NCI-H446 (cell line): ENCODE measurements around the gene RNASE11.
"Not testable (repeated sequence)": the region's sequence is repeated elsewhere in the genome, so short reads cannot be mapped to it uniquely, and the experiment has no call there.

Source experiments
- DNase-seq, 2 experiments: peaks; one replicate each; lab custom pipeline; 2025; lab: John Stamatoyannopoulos, UW

Gene RNASE11

GRCh38 chr14:20587489-20588154, at the start of gene RNASE11:
Gene RNASE11 (minus strand): TSS chr14:20588001.
- no peak for DNase-seq

DNA sequence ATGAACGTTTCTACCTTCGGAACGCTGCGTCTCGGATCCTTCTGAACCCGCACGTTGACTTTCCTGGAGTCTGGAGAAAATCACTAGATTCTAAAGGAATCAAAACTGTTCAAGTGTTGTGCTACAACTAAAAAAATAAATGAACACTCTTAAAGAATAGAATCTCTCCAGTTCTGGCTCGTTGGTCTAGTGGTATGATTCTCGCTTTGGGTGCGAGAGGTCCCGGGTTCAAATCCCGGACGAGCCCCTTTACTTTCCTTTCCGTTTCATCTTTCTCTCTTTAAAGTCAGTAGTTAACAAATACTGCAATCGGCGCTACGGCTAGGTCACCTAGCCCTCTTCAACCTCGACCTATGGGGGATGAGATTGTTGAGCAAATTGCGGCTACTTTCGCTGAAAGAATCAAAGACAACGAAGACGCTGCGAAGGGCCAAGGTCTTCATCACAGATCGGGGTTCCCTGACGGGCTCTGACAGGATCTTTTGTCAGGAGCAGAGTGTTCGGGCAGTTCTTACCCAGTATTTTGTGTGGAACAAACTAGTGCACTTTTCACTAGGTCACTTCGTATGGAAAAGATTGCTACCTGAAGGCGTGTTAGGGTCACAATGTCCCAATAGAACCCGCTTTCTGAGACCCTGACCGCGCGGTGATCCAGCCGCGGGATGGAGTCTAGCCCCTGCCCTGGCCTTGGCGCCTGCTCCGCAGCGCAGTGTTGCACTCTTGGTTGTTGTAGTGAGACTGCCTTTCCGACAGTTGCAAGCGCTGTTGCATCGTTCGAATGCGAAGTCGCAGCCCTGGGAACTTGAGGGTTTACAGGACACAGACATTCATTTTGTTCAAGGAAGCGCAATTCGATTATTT, 45.3 kb upstream of the RNASE11 start:
- peak; percentile 64 to 81 for DNase-seq

DNA sequence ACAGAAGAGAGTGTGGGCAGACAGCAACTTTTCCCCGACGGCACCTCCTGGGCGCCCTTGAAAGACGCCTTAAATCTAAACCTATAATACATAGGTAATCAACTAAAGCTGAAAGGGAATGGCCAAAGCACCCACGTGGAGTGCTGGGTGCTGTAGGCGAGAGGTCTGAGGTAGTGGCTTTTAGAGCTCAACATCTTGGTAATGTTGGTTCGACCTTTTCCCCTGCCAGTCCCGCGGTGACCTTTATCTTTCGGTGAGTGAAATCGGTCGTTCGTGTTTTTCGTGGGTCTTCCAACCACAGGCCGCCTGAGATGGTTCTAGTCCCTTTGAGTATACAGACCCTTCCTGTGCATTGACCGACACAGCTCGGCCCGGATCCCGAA, 44.6 kb upstream of the RNASE11 start:
- peak in 1 of 2 experiments; percentile 47 for DNase-seq

GRCh38 chr14:20631880-20632389, 44.1 kb upstream of the RNASE11 start:
- DNase-seq: peak in 1 of 2 experiments; percentile 23

DNA sequence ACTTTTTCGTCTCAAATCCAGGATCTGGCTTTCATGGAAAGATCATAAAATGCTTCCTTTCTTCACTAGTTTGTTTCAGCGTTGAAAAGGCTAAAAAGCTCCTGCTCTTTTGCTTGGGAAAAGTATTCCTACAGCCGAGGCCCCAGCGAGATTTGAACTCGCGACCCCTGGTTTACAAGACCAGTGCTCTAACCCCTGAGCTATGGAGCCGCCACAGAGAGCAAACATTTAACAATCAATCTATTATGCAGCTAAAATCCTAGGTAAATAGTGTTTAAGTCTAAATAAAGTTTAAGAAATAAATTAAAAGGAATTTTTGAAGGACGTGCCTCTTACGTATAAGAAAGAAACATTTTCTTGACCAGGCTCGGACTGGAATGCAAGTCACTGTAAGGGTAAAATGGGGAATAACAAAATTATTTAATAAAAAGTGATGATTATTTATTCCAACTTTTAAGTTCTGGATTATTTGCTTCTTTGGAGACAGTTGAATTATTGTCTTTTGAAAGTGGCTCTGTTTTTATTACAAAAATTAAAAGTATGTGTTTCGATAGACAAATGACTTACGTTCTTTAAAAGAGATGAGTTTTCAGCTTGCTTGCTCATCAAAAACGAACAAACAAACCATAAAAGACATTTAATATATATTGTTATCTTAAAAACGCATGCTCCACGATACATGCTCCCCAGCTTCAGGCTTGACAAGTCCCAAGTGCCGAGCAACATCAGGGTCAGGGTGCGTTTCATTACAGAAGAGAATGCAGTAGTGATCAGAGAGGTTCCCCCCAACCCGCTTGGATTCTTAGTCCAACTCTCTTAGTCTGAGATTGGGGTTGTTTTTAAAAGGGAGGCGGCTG, 43.5 kb upstream of the RNASE11 start:
- DNase-seq: peak; percentile 17 to 84

DNA sequence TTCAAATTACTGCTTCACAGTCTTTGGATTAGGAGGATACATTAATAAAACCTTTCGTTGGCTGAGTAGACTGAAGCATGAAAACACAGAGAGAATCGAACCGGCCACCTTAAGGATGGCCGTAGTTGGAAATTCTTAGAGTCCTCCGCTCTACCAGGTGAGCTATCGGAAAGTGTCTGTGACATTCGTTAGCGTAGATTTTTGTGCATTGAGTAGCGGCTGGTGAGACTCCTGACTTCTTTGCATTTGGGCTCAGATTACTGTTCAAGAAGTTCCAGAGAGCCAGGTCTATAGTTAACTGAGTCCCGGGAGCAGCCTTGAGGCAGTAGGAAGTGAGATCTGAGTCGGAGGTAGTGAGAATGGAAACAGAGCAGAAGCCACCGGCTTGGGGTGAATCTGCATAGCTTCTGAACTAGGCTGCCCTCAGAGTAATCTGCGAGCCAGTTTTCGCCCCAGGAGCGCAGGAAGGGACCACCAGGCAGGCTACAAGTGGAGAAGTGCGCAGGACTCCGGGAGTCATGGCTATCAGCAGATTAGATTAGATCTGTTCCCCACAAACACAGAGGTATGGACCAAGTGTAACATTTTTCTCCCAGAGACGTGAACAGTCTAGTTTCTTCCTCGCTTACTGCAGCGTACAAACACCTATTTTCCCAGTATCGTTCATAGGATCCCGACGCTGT, 42.7 kb upstream of the RNASE11 start:
- peak in 1 of 2 experiments; percentile 47 for DNase-seq

DNA sequence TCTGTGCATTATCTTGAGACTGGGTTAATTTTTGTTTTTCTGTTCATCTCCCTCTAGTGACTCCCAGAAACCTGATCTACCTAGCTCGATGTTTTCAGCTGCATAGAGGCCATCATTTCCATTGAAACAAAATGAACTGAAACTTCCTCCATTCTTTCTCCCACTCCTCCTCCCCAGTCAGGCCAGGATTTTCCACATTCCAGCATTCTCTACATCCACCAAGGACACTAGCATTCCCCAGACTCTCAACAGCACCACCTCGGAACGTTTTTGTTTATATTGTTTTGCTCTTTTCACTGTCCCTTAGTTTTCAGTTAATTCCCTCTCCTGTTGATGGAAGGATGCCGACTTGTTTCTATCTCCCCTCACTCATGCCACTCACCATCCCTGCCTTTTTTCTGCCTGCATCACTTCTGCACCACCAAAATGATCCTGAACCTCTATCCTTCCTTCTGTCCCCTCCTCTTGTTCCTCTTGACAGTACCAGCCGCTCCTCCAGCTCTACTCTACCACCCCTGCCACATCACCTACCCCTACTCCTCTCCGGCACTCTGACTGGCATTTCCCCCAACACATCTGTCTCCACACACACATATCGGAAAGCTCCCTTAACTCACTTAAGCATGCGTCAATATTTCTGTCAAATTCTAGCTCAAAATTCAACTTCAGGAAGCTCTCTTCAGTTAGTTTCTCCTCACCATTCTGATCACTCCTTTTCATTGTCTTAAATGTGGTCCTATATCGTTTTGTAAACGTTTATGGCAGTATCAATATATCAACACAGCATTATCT, 40.5 kb upstream of the RNASE11 start:
- DNase-seq: no peak

GRCh38 chr14:20627346-20628027, 39.7 kb upstream of the RNASE11 start:
- no peak for DNase-seq

GRCh38 chr14:20626274-20626673, 38.5 kb upstream of the RNASE11 start:
- DNase-seq: no peak

DNA sequence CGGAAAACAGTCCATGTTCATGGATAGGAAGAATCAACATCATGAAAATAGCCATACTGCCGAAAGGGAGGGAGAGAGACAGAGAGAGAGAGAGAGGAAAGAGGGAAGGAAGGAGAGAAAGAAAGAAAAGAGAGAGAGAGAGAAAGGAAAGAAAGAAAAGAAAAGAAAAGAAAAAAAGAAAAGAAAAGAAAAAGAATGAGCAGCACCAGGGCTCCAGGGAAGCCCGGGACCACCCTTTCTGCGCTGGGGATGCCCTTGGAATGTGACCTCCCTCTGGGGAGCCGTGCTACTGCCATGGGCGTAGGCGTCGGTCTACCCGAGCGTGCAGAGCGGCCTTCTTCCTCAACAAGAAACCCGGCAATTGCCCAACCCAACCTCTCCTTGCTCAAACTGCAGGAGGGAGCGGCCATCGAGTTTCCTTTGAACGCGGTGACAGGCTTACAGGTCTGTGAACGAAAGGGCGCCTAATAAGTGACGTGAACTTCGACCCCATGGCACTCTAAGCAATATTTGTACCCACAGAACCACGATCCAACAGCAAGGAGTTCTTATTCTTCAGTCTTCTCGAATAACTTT, 36.8 kb upstream of the RNASE11 start:
- peak in 1 of 2 experiments; percentile 49 for DNase-seq

- no peak for DNase-seq
Measured at GRCh38 chr14:20623798-20624197, 36.0 kb upstream of the RNASE11 start.

GRCh38 chr14:20622816-20623291, 35.1 kb upstream of the RNASE11 start:
- DNase-seq: no peak

GRCh38 chr14:20620798-20621478, 33.1 kb upstream of the RNASE11 start:
- peak in 1 of 2 experiments; percentile 34 for DNase-seq

GRCh38 chr14:20619688-20620087, 31.9 kb upstream of the RNASE11 start:
- DNase-seq: not testable (repeated sequence)

DNA sequence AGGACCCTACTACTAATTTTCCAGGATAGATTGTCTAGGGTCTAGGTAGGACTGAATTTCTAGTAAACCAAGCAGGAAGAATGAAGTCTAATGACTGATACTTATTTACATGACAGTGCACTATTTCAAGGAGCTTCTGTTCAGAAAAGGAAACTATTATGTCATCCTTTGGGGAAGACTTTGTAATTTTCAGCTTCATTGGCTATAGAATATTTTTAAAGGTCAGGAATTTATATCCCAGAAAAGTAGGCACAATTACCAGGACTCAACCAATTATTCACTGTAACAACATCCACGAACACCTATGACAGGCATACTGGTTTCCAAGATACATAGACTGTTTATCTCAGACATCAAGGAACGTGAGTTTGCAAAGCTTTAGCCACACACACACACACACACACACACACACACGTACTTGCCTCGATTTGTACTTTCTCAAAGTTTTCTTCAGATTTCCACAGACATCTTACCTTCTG, 30.5 kb upstream of the RNASE11 start:
- DNase-seq: no peak

DNA sequence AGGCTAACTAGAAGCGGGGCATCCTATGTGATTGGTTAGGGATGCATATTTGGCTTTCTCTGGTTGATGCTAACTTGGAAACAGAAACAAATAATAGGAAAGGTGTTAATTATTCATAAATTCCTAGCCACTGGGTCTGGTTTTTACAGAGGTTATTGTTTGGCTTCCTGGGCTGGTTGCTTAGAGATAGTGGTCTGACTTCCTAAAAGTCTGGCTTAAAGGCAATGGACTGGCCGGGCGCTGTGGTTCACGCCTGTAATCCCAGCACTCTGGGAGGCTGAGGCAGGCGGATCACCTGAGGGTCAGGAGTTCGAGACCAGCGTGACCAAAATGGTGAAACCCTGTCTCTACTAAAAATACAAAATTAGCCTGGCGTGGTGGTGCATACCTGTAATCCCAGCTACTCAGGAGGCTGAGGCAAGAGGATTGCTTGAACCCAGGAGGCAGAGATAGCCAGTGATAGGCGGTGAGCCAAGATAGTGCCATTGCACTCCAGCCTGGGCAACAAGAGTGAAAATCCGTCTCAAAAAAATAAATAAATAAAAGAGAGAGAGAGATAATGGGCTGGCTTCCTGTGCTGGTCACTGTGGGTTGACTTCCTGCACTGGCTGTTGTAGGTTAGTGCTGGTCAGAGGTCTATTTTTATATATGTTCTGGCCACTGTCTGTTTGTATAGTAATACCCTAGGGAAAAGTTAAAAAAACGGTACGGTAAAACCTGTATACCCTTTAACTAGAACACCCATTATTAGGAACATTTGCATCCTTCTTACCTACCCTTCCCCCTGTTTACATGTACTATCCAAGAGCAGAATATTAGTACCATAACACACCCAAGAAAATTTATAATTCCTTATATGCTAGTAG, 29.6 kb upstream of the RNASE11 start:
- DNase-seq: no peak

DNA sequence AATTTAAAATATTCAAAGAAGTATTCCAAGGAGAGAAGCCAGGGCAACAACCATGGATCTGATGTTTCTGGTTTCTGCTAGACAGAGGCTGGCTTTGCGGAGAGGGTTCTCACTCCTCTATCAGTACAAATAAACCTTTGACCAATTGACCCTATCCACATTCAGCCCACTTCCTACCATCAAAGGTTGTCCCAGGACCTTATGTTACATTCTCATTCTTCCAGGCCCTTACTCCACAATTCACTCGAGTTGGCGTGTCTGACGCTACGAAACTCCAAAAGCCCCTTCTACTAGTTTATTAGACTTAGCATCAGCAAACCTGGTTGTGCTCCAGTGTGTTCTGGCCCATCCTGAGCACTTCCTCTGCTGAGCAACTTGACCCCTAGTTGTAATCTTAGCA, 28.2 kb upstream of the RNASE11 start:
- DNase-seq: no peak
